ENCODE measurements around the gene TSC22D3. TPM values are rescaled to one million over a fixed set of nuclear protein-coding genes. Genes with fewer than 3 reads are reported as not detected.

Gene TSC22D3
- total and polyA plus RNA-seq, 2 donors (not counting 1 experiment from before 2014, with no cell fraction given) = 447 to 3,050 TPM

DNA sequence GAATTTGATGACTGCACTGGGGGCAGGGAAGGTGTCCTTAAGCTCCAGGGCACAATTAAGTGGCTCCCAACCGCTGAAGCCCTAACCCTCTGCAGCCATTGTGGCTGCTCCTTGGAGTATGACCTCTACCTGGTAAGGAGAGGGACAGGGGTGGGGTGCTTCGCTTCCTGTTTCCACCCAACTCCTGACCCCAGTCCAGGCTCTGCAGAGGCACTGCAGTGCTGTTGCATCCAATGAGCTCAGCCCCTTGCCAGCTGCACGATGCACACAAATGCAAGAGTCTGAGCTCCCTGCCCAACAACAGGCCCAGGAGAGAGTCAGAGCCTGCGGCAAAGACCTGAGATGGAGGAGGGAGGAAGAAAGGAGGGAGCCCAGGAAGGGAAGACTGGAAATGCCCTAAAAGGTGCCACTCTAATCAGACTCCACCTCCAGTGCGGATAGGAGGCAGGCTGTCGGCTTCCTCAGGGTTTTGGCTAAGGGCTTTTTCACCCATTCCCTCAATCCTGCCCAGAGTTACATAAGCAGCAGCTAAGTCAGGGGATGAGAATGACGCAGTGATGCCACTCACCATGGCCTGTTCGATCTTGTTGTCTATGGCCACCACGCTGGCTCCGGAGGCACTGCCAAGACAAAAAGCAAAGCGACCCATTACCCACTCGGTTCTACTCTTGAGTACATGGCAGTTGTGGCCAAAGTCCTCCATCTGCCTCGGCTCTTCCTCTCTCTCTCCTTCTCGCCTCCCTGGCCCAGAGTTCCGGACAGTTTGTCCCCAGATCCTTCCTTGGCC lies 60.1 kb downstream of the TSC22D3 start:
- Histone ChIP-seq H2AFZ (ENCODE audit: insufficient read depth, low read depth, low read length, poor library complexity, severe bottlenecking) (no peak overlapping the region), H3K79me2 (ENCODE audit: control insufficient read depth, insufficient read depth, low read length) (peaks cover 18% of the 10 kb centered on the region), H4K20me1 (ENCODE audit: control insufficient read depth, insufficient read depth, low read length, poor library complexity, severe bottlenecking) (peaks cover 30% of the 10 kb centered on the region), H3K4me3 (ENCODE audit: control extremely low read depth in 1 of 5, extremely low read depth in 1 of 5, insufficient read depth in 1 of 5, low read depth in 2 of 5, low read length in 4 of 5) (peak overlapping the region; percentile 81 to 96 (median 91)), H3K27me3 (replicated peaks in 1 of 4; ENCODE audit: control extremely low read depth in 1 of 4, control insufficient read depth in 3 of 4, insufficient read depth in 4 of 4, low read length in 3 of 4) (no peaks in the 10 kb centered on the region), H3K4me1 (ENCODE audit: control insufficient read depth in 2 of 2, insufficient read depth in 2 of 2, low read length in 2 of 2) (peaks cover 65 to 85% of the 10 kb centered on the region in 2 donors), H3K9ac (ENCODE audit: low read length) (peak overlapping the region; percentile 99), H3K4me2 (replicated peaks; ENCODE audit: low read depth, low read length, poor library complexity, severe bottlenecking) (peak overlapping the region; percentile 78), H3K36me3 (replicated peaks in 1 of 2; ENCODE audit: control extremely low read depth in 1 of 2, control insufficient read depth in 1 of 2, extremely low read depth in 1 of 2, insufficient read depth in 2 of 2, low read length in 1 of 2) (peaks cover 0 to 32% of the 10 kb centered on the region in 2 experiments), H3K27ac (ENCODE audit: low read length in 2 of 2) (peak overlapping the region; percentile 99), H3K9me3 (ENCODE audit: control extremely low read depth in 1 of 3, control insufficient read depth in 2 of 3, insufficient read depth in 1 of 3, low read length in 2 of 3) (no peaks in the 10 kb centered on the region)
- ChIA-PET CTCF (interaction anchor here (6.8 to 13.4 kb wide), 3 partner anchors 39 to 60 kb away, joined by 72 to 318 read pairs (median 98); partner anchors contain the start of genes NCBP2L and TSC22D3), POLR2A (interaction anchor here (0.8 to 13.1 kb wide), 5 partner anchors 26 to 60 kb away, joined by 3 to 375 read pairs (median 17); partner anchors contain the start of gene TSC22D3)
- Mint-ChIP-seq H3K4me1 (peaks cover 75% of the 10 kb centered on the region), H3K27ac (peak overlapping the region; percentile 99), H3K4me3 (peak overlapping the region; percentile 97), H3K27me3 (no peaks in the 10 kb centered on the region), H3K9me3 (ENCODE audit: insufficient read depth) (no peaks in the 10 kb centered on the region)
- DNase-seq (peak; percentile 17), ATAC-seq (ENCODE audit: low read depth) (no peak)
- TF ChIP-seq EZH2 (IDR thresholded peaks at IDR 0.05; ENCODE audit: borderline replicate concordance, insufficient read depth, low read depth, low read length, poor library complexity, severe bottlenecking) (no peak), CTCF (IDR thresholded peaks at IDR 0.05) (no peak)
- intact Hi-C loops (cut with micrococcal nuclease) = loop anchor here (5.0 kb wide), 1 partner anchor 58 kb away; no protein-coding TSS in a partner anchor
- 24% methylated on average over 12 of the region's 15 CpGs for WGBS (ENCODE audit: insufficient coverage)
